Activated T-cell treated with anti-CD3 and anti-CD28 coated beads, Interleukin-2, amount 50 U/mL, for 24 hours (primary cell): ENCODE results near the gene ARL15.

ENCODE experiments used
- DNase-seq: peaks from one replicate; pipeline ENCODE4 v3.0.0-alpha.2; 2020
- H3K27ac Mint-ChIP-seq: 2 replicates; pipeline ENCODE4 v1.8.0; 2020; ENCODE audit warnings: mild to moderate bottlenecking, mixed read lengths
- H3K27me3 Mint-ChIP-seq: 2 replicates; pipeline ENCODE4 v1.8.0; 2020; ENCODE audit warnings: mixed read lengths
- H3K36me3 Mint-ChIP-seq: 2 replicates; pipeline ENCODE4 v1.8.0; 2020; ENCODE audit warnings: low read depth, mixed read lengths
- H3K4me1 Mint-ChIP-seq: 2 replicates; pipeline ENCODE4 v1.8.0; 2020; ENCODE audit warnings: low read depth, mixed read lengths
- H3K4me3 Mint-ChIP-seq: 2 replicates; pipeline ENCODE4 v1.8.0; 2020; ENCODE audit warnings: mild to moderate bottlenecking, moderate library complexity, mixed read lengths
- H3K9me3 Mint-ChIP-seq: 2 replicates; pipeline ENCODE4 v1.8.0; 2020; ENCODE audit warnings: mixed read lengths

ARL15 gene

DNA sequence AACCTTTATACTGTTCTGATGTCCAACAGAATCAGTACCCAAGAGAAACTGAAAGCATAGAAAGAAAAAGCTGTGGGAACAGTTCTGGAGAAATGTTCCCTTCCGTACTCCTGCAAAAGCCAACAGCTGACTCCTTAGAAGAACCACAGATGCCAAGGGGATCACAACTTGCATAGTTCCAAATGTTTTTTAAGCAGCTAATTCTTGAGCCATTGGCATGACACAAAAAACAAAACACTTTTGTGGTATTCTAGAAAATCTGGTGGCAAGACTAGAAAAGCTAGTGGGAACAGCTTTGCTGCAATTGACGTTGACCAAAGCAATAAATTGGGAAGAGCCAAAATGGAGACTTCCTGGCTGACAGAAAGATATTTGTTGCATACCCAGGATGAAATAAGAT is 189.9 kb downstream of the ARL15 start:
- no peaks in the 10 kb centered on the region for H3K9me3 Mint-ChIP-seq
- H3K27me3 Mint-ChIP-seq, result no peaks in the 10 kb centered on the region
- DNase-seq, result no peak
- H3K36me3 Mint-ChIP-seq, result peaks cover under 1% of the 10 kb centered on the region
- H3K4me1 Mint-ChIP-seq, result peaks cover 5% of the 10 kb centered on the region
- H3K4me3 Mint-ChIP-seq, result no peak overlapping the region
- H3K27ac Mint-ChIP-seq, result no peak overlapping the region

DNA sequence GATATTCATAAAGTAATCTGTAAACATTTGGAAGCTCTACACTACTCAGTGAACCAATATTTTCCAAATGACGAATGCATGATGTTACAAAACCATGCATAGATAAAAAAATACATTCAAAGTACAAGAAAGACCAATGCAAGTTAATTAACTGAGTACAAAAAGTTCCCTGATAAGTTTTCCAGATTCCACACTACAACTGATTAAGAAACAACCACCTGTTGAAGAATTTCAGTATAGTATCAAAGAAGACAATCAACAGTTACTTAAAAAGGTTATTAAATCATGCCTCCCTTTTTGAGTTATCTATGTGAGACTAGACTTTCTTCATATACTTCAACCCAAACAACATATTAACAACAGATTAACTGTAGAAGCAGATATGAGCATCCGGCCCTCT is 192.4 kb downstream of the ARL15 start:
- Mint-ChIP-seq H3K4me3 (no peak overlapping the region), H3K27ac (no peak overlapping the region), H3K9me3 (no peaks in the 10 kb centered on the region), H3K4me1 (peaks cover 5% of the 10 kb centered on the region), H3K36me3 (peaks cover 5% of the 10 kb centered on the region), H3K27me3 (no peaks in the 10 kb centered on the region)
- DNase-seq, result no peak

DNA sequence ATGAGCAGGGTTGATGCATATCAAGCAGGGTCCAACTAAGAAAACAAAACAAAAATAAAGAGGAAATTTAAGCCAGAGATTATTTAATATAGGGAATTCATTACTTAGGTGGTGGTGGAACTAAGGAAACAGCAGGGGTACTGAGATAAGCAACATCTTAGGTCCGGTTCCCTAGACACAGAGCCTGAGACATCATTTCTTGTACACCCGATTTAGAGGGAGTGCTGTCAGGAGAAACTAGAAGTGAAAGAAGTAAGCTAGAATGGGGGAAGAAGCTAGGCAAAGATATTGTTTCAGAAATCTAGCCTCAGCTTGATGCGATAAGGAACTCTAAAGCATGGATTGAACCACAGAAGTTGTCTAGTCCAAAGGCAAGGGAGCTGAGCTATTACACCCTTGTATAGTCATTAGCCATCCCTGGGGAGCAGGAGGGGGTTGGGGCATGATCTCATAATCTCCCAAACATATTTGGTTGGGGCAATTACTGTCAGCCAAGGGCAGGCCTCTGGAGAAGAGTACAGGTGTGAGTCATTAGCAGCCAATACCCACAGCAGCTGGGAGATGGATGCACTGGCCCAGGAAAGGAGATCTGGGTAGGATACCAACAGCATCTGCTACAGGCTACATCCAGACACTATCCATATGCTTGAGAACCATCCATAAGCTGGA is 194.5 kb downstream of the ARL15 start:
- DNase-seq, result no peak

DNA sequence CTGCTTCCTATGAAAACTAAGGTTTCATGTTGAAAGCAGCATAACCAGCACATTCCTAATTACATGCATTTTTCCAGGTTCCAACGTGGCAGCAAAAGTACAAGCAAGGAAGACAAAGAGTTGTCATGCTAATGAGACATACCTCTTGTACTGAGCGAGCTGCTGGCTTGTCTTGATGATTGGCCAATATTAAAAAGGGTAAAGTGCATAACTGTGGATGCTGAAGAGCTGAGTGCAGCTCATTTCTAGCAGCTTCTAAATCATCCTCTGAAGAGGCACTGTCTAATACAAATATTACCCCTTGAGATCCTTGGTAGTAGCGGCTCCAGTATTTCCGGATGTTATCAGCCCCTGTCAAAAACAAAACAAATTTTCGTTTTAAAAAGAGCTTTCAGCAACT is 197.3 kb downstream of the ARL15 start:
- Mint-ChIP-seq H3K9me3 (no peaks in the 10 kb centered on the region), H3K27ac (no peak overlapping the region), H3K4me1 (no peaks in the 10 kb centered on the region), H3K4me3 (no peak overlapping the region), H3K36me3 (peaks cover 9% of the 10 kb centered on the region), H3K27me3 (no peaks in the 10 kb centered on the region)
- no peak for DNase-seq

More for the DNA sequence above, 194.5 kb downstream of the ARL15 start:
- Mint-ChIP-seq H3K4me3 (no peak overlapping the region), H3K4me1 (peaks cover 3% of the 10 kb centered on the region), H3K36me3 (peaks cover 9% of the 10 kb centered on the region), H3K27ac (no peak overlapping the region), H3K27me3 (no peaks in the 10 kb centered on the region), H3K9me3 (no peaks in the 10 kb centered on the region)

DNA sequence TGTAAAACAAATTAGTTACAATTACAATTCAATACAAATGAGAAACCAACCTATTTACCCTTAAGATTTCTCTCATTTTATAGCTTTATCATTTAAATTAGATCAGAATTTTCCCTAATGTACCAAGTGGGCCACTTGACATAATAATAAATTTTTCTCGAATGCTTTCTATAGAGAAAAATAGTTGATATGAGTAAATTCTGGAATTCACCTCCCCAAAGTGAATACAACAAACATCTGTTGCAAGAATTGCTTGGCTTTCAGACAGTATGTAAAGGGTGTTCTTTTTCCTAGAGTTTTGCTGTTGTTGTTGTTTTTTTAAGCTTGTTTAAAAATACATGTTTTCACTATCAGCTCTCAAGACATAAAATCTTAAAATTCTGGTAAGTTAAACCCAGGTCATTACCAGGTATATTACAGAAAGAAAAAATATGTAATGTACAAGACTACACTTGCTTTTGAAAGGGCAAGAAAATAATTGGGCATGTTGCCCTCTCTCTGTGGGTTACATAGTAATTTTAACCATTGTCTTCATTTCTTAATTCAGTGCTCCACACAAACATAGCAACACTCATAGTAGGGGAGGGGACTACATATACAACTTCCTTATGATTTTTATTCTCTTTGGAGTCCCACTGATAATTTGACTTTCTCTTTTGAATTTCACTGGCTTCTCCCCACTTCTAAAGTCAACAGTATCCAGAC is 200.6 kb downstream of the ARL15 start:
- H3K9me3 Mint-ChIP-seq, result no peaks in the 10 kb centered on the region
- H3K4me3 Mint-ChIP-seq, result no peak overlapping the region
- H3K36me3 Mint-ChIP-seq, result peaks cover 20% of the 10 kb centered on the region
- no peak for DNase-seq
- H3K27ac Mint-ChIP-seq, result no peak overlapping the region
- H3K4me1 Mint-ChIP-seq, result no peaks in the 10 kb centered on the region
- H3K27me3 Mint-ChIP-seq, result no peaks in the 10 kb centered on the region

DNA sequence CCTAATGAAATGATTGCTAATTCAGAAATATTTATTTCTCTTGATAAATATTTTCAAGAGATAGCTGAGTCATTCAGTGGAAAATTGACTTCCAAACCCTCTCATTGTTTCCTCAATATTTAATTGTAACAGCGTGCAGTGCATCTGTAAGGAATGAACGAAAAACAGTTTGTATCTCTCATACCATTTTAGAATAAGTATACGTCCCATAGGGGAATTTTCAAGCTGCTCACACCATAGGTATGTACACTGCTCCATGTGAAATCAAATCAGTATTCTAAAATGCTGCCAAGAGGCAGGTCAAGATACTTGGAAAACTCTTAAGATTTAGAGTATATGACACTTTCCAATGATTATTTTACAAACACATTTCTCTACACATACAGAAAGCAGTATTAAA is 202.2 kb downstream of the ARL15 start:
- Mint-ChIP-seq H3K4me3 (no peak overlapping the region), H3K36me3 (peaks cover 17% of the 10 kb centered on the region), H3K9me3 (no peaks in the 10 kb centered on the region), H3K27me3 (no peaks in the 10 kb centered on the region), H3K4me1 (no peaks in the 10 kb centered on the region), H3K27ac (no peak overlapping the region)
- no peak for DNase-seq

DNA sequence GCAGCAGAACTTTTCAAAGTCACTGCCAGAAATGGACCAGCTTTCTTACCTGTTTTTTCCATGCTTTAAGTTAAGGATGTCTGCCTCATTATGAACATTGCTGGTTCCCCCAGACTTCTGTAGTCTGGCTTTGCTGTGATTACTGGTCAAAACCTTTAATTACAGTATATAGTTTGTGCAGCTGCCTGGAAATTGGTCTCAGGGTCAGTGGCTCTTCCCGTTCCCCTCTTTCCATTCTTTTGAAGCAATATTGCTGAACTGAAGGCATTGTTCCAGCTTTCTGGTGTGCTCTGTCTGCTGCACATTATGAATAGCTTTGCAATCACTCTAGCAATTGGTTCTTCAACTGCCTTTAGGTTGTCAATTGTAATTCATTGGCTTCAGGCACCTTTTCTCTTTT is 206.5 kb downstream of the ARL15 start:
- Mint-ChIP-seq H3K4me3 (no peak overlapping the region), H3K36me3 (peaks cover 11% of the 10 kb centered on the region), H3K27me3 (no peaks in the 10 kb centered on the region), H3K4me1 (no peaks in the 10 kb centered on the region), H3K9me3 (no peaks in the 10 kb centered on the region), H3K27ac (no peak overlapping the region)
- no peak for DNase-seq

DNA sequence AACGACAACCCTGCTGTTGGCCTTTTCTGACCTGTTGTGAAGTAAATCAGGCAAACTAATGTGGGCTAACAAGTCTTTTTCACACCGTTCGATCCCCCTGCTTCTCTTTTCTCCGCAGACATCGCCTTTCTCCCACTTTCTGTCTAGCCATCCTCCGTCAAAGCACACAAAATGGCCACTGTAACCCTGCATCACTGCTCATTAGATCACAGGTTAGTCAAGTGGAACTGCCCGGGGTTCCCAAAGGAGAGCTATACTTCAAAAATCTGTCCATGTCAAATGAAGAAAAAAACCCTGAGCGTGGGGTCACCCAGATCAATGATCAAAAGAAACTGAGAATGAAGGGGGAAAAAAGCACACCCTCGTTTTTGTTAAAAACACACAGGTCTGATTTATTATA is 212.1 kb downstream of the ARL15 start:
- no peaks in the 10 kb centered on the region for H3K27me3 Mint-ChIP-seq
- no peak for DNase-seq
- no peak overlapping the region for H3K4me3 Mint-ChIP-seq
- H3K36me3 Mint-ChIP-seq, result no peaks in the 10 kb centered on the region
- H3K9me3 Mint-ChIP-seq, result no peaks in the 10 kb centered on the region
- H3K27ac Mint-ChIP-seq, result no peak overlapping the region
- no peaks in the 10 kb centered on the region for H3K4me1 Mint-ChIP-seq

DNA sequence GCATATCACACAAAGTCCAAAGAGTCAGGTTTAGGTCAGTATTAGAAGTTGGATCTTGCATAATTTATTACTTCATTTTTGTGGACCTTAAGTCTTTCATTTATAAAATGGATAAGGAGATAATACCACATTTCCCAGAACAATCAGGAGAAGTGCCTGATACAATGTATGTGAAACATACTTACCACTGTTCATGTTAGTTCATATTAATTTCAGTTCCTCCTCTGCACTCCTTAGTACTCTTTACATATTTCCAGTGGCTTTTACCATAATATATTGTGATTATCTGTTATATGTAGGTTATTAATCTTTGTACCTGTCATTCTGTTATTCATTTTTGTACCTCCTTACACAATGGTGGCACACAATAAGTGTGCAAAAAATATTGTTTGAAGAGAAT is 214.4 kb downstream of the ARL15 start:
- no peak for DNase-seq
- H3K27me3 Mint-ChIP-seq, result no peaks in the 10 kb centered on the region
- H3K36me3 Mint-ChIP-seq, result no peaks in the 10 kb centered on the region
- H3K9me3 Mint-ChIP-seq, result no peaks in the 10 kb centered on the region
- no peaks in the 10 kb centered on the region for H3K4me1 Mint-ChIP-seq
- no peak overlapping the region for H3K27ac Mint-ChIP-seq
- no peak overlapping the region for H3K4me3 Mint-ChIP-seq

DNA sequence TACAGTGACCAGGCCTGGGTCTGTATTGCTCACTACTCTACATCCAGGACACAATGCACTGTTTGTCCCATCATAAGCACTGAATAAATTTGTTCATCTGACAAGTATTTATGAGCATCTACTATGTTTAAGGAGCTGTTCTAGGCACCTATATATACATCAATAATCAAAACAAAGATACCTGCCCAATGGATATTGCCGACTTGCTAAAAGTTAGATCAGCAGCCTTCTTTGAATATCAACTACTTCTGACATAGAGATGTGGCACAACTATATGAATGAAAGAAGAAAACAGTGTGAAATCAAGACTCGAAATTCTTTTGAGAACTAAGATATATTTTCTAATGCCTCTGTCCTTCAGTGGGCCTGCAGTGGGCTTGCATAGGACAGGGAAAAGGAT is 215.7 kb downstream of the ARL15 start:
- no peaks in the 10 kb centered on the region for H3K27me3 Mint-ChIP-seq
- H3K4me3 Mint-ChIP-seq, result no peak overlapping the region
- no peaks in the 10 kb centered on the region for H3K36me3 Mint-ChIP-seq
- no peaks in the 10 kb centered on the region for H3K9me3 Mint-ChIP-seq
- DNase-seq, result no peak
- H3K27ac Mint-ChIP-seq, result no peak overlapping the region
- no peaks in the 10 kb centered on the region for H3K4me1 Mint-ChIP-seq

DNA sequence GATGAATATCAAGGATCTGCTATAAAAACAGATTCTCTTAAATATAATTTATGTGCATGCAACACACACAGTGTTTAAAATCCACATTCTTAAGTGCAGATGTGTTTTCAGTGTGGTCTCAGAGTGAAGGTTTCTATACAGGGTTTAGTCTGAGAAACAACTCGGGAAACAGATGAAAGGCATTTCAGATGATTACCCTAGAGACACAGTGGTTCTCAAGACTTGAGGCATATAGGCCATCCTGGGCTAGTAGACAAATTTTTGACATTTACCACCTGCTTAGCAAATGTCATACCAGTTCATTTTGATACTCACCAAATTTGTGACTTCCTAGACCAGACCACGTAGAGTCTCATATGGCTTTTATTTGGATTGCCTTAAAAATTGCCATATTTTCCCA is 216.5 kb downstream of the ARL15 start:
- H3K4me1 Mint-ChIP-seq, result no peaks in the 10 kb centered on the region
- no peak overlapping the region for H3K4me3 Mint-ChIP-seq
- H3K27ac Mint-ChIP-seq, result no peak overlapping the region
- H3K27me3 Mint-ChIP-seq, result no peaks in the 10 kb centered on the region
- DNase-seq, result no peak
- H3K36me3 Mint-ChIP-seq, result no peaks in the 10 kb centered on the region
- H3K9me3 Mint-ChIP-seq, result no peaks in the 10 kb centered on the region

DNA sequence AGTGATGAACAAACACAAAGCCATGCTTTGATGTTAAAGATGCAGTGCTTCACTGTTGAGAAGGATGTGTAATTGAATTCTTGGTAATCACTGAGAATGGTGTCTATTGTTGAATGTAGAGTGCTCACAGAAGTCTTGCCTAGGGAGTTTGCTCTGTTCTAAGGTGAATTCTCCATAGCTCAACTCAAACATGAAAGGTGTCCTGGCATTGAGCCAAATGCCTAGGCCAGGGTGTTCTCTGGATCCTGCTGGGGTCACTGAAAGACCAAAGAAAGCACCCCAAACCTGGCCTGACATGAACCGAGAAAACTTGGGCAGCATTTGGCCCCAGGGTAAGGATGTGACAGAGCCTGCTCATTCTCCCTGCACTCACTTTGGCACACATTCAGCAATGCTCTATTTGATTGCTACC is 217.3 kb downstream of the ARL15 start:
- H3K4me3 Mint-ChIP-seq, result no peak overlapping the region
- no peaks in the 10 kb centered on the region for H3K4me1 Mint-ChIP-seq
- H3K9me3 Mint-ChIP-seq, result no peaks in the 10 kb centered on the region
- no peaks in the 10 kb centered on the region for H3K36me3 Mint-ChIP-seq
- H3K27ac Mint-ChIP-seq, result no peak overlapping the region
- no peak for DNase-seq
- H3K27me3 Mint-ChIP-seq, result no peaks in the 10 kb centered on the region

DNA sequence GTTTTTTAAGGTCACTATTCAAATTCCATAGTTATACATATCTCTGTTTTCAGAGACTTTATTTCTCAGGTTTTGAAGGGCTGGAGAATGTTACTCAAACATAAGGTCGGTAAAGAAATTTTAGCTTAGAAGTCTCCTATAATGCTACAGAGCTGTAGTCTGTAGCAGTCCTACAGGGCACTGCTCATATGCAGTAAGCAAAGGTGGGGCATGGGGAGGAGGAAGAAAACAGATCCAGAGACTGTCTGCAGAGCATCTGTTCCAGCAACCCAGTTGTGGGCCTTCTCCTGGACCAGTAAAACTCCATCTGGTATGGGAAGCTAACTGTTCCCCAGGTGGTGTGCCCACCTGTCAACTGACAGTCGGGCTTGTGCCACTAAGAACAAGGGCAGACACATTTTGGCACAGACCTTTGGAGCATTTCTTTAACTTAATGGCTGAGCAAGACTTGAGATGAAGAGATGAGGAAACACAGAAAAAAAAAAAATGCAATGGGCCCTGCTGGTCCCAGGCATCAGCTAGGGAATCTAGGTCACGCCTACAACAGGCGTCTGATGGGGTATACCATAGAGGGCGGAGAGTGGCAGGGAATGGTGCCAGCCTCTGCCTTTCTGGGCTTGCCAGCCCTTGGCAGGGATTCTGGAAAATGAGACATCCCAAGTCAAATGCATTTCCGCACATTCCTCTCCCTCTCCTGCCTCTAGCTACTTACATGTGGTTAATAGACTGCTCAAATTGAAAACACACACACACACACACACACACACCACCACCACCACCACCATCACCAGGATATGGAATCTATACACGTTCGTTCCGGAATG is 218.9 kb downstream of the ARL15 start:
- Mint-ChIP-seq H3K36me3 (no peaks in the 10 kb centered on the region), H3K9me3 (no peaks in the 10 kb centered on the region), H3K4me1 (no peaks in the 10 kb centered on the region), H3K4me3 (no peak overlapping the region), H3K27ac (no peak overlapping the region), H3K27me3 (no peaks in the 10 kb centered on the region)
- no peak for DNase-seq

DNA sequence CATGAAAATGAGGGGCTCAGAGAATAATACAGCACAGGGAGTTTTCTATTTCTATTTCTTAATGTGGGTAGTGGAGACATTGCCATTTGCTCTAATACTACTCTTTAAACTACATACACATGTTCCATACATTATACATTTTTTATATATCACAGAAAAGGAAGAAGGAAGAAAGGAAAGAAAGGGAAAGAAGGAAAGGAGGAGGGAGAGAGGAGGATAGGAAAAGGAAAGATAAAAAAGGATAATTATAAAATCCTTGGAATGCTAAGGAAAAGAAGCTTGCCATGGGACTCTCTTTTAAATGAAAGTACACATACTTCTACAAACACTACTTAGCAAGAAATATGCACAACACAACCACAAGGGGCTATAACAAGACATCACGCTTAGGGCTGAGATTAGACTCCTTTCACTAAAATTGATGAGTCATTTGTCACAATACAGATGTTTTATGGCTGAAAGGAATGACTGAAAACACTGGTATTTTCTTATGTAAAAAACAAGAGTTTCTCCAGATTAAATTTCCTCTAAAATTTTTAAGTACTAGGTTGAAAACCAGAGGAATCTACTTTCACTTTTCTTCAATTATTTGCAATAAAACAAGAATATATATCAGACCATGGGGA is 219.8 kb downstream of the ARL15 start:
- Mint-ChIP-seq H3K27ac (no peak overlapping the region), H3K4me3 (no peak overlapping the region), H3K36me3 (no peaks in the 10 kb centered on the region), H3K27me3 (no peaks in the 10 kb centered on the region), H3K9me3 (no peaks in the 10 kb centered on the region), H3K4me1 (no peaks in the 10 kb centered on the region)
- no peak for DNase-seq

DNA sequence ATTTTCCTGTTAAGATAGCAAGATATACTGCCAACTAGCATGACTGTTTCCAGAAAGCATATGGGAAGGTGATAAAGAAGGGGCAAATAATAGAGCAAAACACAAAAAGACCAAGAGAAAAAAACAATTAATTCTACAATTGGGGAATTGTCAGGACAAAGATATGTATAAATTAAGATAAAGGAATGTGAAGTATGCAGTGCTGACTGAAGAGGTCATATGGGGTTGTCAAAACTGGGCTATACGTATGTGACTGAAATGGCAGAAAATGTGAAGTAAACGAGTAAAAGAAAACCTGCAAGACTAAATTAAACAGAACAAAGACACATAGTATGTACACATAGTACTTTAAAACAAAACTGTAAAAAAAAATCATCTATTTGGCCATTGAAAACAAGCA is 222.3 kb downstream of the ARL15 start:
- Mint-ChIP-seq H3K27ac (no peak overlapping the region), H3K27me3 (no peaks in the 10 kb centered on the region), H3K36me3 (peaks cover 3% of the 10 kb centered on the region), H3K9me3 (peaks cover 1% of the 10 kb centered on the region), H3K4me1 (no peaks in the 10 kb centered on the region), H3K4me3 (no peak overlapping the region)
- no peak for DNase-seq
